HG03442 (cell line): ENCODE results near the gene C11orf87.

Experiments used
- ATAC-seq: cut with Tn5 transposase; IDR thresholded peaks from one replicate; pipeline ENCODE4 v1.9.1; 2021; ENCODE audit warnings: mild to moderate bottlenecking, moderate library complexity; ENCODE audit not compliant: unreplicated experiment

C11orf87 gene

DNA sequence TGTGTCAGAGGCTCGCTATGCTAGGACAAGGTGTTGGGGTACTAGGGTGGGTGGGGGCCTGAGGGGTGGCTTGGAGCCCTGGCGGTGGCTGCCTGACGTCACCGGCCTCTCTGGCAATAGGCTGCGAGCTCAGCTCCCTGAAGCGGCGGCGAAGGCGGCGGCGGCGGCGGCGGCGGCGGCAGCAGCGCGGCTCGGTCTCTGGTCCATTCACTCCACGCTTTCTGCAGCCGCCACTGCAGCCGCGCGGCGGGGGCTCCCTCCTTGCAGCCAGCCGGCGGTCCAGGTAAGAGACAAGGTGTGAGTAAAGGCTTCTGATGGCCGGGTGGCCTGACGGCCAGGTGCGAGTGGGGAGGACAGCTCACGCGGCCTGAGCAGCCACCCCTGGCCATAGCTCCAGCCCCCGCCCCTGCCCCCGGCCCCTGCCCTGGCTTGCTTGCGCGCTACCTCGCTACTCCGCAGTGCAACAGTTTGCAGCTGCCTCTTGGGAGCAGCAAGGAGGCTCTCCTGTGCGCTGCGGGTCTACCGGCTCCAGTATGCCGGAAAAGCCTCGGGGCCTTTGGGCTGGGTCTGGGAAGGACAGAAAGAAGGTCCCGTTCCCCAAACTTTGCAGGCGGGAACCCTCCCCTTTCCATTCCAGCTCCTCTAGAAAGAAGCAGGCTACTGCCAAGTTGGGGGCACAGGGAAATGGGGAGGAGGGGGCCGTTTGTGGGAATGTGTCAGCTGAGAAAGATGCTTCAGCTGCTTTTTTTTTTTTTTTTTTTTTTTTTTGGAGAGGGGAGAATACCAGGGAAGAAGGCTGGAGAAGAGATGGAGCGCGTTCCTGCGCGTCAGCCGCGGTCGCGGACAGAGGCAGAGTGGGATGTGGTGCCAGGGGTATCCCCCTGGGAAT, at the start of gene C11orf87:
Gene C11orf87 (plus strand): TSS at position 210 of the 889 bp plus-strand sequence. CDS start 1,444 bp downstream, outside the sequence.
- no peak for ATAC-seq

- no peak for ATAC-seq
Measured at GRCh38 chr11:109374032-109374431, 48.0 kb upstream of the C11orf87 start.

DNA sequence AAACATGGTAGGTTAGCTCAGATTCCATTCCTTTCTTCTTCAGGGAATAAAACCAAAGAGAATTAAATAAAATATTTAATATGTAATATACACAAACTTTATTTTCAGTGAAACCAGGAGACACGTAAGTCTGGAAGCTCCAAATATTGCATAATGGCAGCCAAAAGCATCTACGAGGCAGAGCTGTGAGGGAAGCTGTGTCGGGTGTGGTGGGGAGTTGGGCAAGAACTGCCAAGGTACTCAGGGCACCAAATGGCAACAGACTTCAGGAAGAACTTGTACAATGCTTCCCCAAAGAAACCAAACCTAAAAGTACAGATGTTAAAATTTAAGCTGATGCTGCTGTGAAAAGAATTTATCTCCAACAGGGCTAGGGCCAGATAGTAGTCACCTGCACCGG, 47.5 kb upstream of the C11orf87 start:
- no peak for ATAC-seq

DNA sequence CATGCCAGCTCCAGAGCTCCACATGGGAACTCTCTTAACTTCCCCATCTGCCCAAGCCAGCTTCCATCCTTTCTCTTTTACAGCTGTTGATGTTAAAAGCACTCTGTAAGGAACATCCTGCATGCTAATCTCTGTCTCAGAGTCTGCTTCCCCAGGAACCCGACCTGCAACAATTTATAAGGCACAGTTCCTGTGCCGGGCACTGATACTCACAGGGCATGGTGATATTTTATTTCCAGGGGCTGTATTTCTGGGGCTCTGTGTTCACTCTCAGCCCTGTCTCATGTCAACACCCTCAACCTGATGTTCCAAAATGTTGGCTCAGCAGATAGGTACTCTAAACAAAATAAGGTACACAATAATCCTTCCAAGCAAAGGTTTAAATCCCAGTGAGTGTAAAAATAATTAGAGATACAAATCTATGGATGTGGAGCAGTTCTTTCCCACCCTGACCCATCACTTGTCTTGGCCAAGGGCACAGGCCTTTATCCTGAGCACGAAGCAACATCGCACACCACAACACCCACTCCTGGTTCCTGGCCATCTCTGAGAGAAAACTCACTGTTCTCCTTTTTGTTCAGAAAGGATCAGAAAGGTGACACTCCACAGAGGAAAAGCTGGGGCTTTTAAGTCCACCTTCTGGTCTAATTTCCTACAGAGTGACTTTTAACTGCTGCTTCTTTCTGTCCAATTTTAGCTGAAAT, 44.8 kb upstream of the C11orf87 start:
- no peak for ATAC-seq

DNA sequence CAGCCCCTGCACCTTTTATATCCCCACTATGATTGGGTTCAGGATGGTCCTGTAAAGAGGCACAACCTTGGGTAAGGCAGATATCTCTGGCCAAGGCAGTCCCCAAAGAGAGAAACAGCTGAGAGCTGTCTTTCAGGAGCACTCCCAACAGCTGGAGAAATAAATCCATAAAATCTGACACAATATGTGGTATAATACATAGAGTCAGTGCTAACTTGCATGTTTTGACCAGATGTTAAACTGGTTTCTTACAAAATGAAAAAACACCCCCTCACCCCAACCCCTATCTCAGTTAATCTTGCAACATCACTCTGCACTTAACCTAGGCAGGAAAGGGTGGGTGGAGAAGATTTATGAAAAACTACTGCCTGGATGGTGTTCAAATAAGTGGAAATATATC, 44.0 kb upstream of the C11orf87 start:
- ATAC-seq = no peak

DNA sequence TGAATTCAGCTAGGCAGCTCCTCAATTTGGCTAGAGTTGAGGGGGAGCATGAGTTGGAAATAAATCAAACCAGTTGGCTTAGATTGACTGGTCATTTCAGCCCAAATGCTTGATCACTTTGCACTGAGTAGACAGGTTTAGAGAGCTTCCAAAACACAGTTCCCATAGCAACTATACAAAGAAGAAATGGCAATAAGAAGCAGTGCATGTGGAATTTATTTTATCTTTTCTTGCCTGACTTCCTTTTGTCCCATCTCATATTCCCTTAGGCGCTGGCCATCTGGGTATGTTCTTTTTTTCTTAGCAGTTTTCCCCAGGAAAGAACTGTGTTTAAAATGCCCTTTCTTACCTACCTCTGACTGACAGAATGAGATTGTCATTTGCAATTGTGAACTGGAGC, 38.7 kb upstream of the C11orf87 start:
- ATAC-seq = no peak

- ATAC-seq = no peak
Measured at GRCh38 chr11:109384873-109385272, 37.1 kb upstream of the C11orf87 start.

- ATAC-seq = no peak
Measured at GRCh38 chr11:109388982-109389381, 33.0 kb upstream of the C11orf87 start.

DNA sequence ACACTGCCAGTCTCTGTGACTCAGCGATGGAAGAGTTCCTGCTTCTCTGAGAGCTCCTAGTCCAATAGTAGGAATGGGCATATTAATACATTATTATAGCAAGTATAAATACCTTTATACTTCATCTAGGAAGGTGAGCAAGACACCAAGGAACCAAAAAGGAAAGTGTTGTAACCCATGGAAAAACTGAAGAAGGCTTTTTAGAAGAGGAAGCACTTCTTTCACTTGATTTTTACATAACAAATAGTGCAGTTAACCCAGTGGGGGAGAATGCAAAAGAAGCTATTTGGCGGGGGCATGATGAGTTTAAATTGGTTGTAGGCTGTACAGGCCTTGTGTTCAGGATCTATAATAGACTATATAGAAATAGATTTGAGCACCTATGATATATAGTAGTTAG, 31.2 kb upstream of the C11orf87 start:
- no peak for ATAC-seq

- ATAC-seq = no peak
Measured at GRCh38 chr11:109401545-109401944, 20.4 kb upstream of the C11orf87 start.

- ATAC-seq = no peak
Measured at GRCh38 chr11:109405671-109406070, 16.3 kb upstream of the C11orf87 start.

GRCh38 chr11:109416601-109417000, 5.4 kb upstream of the C11orf87 start:
- ATAC-seq = no peak

DNA sequence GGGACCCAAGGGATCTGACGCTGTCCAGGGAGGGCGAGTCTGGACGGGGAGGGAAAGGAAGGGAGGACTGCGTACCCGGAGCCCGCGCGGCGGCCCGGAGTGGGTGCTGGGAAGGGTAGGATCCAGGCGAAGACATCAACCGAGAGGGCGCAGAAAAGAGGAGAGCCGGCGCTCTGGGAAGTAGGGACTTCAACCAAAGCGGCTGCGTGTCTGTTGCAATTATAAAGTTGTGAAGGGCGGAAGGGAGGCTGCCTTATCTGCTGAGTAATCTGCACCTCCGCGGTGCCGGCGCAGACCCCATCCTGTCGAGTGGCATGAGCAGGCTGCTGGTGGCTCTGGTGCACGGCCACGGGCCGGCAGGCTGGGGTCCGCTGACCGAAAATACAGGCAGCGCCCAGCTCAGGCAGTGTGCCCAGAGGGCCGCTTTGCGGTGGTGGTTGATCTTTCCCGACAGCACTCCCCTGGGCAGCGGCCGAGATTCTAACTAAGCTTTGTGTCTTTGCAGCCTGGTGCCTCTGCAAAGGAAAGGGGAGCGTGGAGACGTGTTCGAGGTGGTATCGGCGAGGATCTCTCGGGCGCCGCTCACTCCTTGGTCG, 978 bp downstream of the C11orf87 start:
- ATAC-seq = no peak

DNA sequence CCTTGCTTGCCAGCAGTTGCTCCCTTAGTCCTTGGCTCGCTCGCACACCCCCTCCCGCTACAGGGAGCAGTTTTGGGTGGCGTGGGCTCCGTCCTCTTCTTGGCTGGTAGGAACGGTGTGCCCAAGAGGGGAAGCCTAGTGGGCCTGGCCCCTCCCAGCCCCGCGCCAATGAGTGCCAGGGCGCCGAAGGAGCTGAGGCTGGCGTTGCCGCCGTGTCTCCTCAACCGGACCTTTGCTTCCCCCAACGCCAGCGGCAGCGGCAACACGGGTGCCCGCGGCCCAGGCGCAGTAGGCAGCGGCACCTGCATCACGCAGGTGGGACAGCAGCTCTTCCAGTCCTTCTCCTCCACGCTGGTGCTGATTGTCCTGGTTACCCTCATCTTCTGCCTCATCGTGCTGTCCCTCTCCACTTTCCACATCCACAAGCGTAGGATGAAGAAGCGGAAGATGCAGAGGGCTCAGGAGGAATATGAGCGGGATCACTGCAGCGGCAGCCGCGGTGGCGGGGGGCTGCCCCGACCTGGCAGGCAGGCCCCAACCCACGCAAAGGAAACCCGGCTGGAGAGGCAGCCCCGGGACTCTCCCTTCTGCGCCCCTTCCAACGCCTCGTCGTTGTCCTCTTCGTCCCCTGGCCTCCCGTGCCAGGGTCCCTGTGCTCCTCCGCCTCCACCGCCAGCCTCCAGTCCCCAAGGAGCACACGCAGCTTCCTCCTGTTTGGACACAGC, 1.6 kb downstream of the C11orf87 start:
- ATAC-seq = no peak

DNA sequence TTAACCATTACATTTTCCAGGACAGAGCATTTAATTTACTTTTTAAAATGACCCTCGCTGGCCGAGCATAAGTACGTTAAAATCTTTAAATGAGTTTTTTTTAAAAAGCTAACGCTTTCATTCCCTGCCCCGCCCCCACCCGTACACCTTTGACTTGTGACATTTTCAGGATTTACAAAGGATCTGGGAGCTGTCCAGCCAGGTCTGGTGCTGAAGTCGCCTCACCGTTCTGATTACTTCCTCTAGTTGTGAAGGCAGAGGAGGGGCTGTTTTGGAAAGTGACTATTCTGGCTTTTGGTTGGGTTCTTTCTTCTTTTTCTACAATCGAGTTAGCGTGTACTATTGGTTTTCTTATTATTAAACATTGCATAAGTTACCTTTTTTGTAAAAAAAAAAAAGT, 2.9 kb downstream of the C11orf87 start:
- no peak for ATAC-seq

DNA sequence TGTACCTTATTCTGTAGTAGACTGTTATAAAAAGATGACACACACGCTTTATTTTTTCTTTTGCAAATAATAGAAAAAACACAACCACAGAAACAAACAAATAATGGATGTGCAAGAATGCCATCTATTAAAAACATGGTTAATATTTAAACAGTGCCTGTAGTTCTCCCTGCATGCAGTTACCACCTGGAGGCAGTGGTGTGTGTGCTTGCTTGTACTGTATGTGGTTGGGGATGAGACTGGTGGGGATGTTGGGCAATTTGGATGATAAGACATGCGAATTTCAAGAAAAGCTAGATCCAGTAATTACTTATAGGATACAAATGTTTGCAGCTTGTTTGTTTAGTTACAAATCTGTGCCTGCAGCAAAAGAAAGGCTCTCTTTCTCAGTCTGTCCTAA, 3.6 kb downstream of the C11orf87 start:
- no peak for ATAC-seq

DNA sequence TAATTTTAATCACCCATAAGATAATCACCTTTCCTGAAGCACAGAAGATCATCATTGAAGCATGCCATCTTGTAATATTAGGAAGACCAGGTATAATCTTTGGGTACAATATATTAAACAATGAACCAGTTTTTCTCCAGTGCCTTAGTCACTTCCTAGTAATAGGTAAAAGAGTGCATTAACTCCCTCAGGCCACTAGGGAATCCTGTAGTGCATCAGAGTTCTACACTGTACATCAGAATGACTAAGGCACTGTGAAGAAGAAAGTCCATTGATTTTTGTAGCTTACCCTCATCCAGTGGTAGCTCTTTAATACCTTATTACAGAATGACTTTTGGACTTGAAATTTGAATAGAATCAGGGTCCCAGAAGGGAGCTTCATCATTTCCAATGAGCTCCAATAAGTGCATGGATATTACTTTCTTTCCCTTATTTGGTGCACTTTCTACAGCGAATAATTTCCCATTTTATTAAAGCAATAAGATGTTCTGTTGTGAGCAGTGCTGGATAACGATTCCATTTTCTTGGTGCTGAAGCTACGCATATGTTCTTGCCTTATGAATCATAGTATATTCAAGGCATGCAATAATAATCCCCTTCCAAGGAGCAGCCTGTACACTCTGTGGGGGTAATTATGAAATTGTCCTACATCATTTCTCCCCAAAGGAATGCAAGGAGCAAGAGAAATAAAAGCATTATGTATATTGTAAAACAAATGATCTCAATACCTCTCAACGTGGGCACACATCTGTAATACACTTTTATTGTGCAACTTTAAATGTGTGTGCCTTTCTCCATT, 4.7 kb downstream of the C11orf87 start:
- no peak for ATAC-seq

GRCh38 chr11:109432105-109432504, 10.1 kb downstream of the C11orf87 start:
- no peak for ATAC-seq

- no peak for ATAC-seq
Measured at GRCh38 chr11:109433753-109434256, 11.8 kb downstream of the C11orf87 start.

GRCh38 chr11:109435121-109435742, 13.2 kb downstream of the C11orf87 start:
- ATAC-seq = no peak
